ENCODE results near the gene GPER1.

GPER1 gene

DNA sequence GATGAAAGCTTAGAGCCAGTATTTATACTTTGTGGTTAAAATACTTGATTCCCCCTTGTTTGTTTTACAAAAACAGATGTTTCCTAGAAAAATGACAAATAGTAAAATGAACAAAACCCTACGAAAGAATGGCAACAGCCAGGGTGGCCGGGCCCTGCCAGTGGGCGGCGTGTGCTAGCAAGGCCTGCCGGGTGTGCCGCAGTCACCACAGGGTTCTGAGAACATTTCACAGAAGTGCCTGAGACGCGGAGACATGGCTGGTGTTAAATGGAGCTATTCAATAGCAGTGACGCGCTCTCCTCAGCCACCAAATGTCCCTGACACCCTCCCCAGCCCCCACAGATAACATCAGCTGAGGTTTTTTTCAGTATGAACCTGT lies 29.1 kb upstream of the GPER1 start:
- TF ChIP-seq, protein P1, sequence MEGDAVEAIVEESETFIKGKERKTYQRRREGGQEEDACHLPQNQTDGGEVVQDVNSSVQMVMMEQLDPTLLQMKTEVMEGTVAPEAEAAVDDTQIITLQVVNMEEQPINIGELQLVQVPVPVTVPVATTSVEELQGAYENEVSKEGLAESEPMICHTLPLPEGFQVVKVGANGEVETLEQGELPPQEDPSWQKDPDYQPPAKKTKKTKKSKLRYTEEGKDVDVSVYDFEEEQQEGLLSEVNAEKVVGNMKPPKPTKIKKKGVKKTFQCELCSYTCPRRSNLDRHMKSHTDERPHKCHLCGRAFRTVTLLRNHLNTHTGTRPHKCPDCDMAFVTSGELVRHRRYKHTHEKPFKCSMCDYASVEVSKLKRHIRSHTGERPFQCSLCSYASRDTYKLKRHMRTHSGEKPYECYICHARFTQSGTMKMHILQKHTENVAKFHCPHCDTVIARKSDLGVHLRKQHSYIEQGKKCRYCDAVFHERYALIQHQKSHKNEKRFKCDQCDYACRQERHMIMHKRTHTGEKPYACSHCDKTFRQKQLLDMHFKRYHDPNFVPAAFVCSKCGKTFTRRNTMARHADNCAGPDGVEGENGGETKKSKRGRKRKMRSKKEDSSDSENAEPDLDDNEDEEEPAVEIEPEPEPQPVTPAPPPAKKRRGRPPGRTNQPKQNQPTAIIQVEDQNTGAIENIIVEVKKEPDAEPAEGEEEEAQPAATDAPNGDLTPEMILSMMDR (IDR thresholded peaks at IDR 0.05; ENCODE audit: borderline replicate concordance, insufficient read depth, low read depth, low read length) = no peak
- no peak overlapping the region for H3K4me3 ChIP-seq (ENCODE audit: low read depth, low read length)

- TF ChIP-seq, protein P1 (IDR thresholded peaks at IDR 0.05; ENCODE audit: borderline replicate concordance, insufficient read depth, low read depth, low read length) = no peak
- H3K4me3 ChIP-seq (ENCODE audit: low read depth, low read length) = no peak overlapping the region
These were observed 28.5 kb upstream of the GPER1 start for GRCh38 chr7:1059200-1060091.

- TF ChIP-seq, protein P1 (IDR thresholded peaks at IDR 0.05; ENCODE audit: borderline replicate concordance, insufficient read depth, low read depth, low read length) = no peak
- H3K4me3 ChIP-seq (ENCODE audit: low read depth, low read length) = no peak overlapping the region
These were observed 27.4 kb upstream of the GPER1 start for GRCh38 chr7:1060315-1061072.

GRCh38 chr7:1061180-1061579 lies 26.7 kb upstream of the GPER1 start:
- no peak overlapping the region for H3K4me3 ChIP-seq (ENCODE audit: low read depth, low read length)
- TF ChIP-seq, protein P1 (IDR thresholded peaks at IDR 0.05; ENCODE audit: borderline replicate concordance, insufficient read depth, low read depth, low read length) = no peak

GRCh38 chr7:1062296-1063294 lies 25.3 kb upstream of the GPER1 start:
- no peak overlapping the region for H3K4me3 ChIP-seq (ENCODE audit: low read depth, low read length)
- TF ChIP-seq, protein P1 (IDR thresholded peaks at IDR 0.05; ENCODE audit: borderline replicate concordance, insufficient read depth, low read depth, low read length) = no peak

- TF ChIP-seq, protein P1 (IDR thresholded peaks at IDR 0.05; ENCODE audit: borderline replicate concordance, insufficient read depth, low read depth, low read length) = no peak
- no peak overlapping the region for H3K4me3 ChIP-seq (ENCODE audit: low read depth, low read length)
These were observed 24.6 kb upstream of the GPER1 start for GRCh38 chr7:1063361-1063760.

All from GM12875 (cell line).